GM18907 (cell line): ENCODE measurements around the gene IQSEC3.
"Not testable (repeated sequence)": the region's sequence is repeated elsewhere in the genome, so short reads cannot be mapped to it uniquely, and the experiment has no call there.

ENCODE experiments used
- ATAC-seq: cut with Tn5 transposase; IDR thresholded peaks from one replicate; pipeline ENCODE4 v1.9.1; 2021; ENCODE audit warnings: mild to moderate bottlenecking, moderate library complexity; ENCODE audit not compliant: unreplicated experiment

Gene IQSEC3

DNA sequence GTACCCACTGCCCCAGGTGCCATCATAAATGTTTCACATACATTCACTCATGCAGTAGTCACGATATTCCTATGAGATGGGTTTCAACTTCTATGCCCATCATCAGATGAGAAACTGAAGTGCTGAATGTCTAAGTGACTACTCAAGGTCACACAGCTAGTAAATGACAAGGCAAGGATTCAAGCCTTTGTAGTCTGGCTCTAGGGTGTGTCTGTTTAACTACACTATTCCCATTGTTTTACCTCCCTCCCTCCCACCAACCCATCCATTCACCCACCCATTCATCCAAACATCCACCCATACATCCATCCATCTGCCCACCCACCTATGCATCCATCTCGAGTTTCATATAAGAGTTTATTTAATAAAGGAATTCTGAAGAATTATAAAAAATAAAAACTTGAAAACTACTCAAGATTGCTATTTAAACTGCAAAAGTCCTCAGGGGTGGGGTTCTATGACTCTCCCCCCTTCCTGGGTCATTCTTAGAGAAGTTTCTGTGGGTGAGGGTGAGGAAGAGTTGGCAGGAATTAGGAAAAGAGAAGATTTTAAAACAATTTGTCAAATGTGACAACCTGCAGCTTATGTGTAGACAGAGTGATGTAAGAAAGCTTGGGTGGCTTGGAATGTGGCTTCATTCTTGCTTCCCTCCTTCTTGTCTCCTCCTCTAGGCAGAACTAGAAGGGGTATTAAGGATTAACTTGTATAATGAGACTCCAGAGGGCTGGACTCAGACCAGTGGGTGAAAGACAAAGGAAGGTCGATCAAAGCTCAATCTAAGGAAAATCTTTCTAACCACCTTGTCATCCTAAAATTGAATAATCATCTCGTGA, 13.4 kb upstream of the IQSEC3 start:
- ATAC-seq: not testable (repeated sequence)

DNA sequence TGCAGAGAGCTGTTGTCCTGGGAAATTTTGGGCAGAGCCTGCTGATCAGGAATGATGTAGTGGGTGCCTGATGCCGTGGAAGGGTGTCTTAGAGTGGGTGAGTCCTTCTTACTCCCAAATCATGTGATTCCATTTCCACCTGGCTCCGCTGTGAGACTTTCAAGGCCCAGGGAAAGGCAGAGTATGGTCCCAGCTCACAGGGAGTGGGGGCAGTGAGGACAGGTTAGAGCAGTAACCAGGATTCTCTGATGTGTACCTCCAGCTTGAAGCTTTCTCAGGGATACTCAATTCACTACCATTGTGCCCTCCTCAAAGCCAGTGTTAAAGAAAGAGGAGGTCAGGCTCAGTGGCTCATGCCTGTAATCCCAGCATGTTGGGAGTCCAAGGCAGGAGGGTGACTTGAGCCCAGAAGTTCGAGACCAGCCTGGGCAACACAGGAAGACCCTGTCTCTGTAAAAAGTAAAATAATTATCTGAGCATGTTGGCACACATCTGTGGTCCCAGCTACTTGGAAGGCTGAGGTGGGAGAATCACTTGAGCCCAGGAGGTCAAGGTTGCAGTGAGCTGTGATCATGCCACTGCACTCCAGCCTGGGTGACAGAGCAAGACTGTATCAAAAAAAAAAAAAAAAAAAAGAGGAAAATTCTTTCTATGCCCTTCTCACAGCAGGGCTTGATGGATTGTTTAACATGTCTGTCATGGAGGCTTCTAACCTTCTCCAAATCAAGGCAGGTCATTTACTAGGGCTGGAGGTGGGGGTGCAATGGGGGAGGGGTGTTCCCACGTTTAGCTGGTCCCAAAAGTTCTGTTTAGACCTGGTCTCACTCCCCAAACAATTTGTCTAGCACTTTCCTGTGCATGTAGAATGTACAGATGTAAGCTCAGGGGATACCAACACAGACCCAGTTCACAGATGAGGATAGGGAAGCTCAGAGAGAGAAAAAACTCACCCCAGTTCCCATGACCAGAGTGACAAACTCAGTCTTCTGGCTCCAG, 12.5 kb upstream of the IQSEC3 start:
- no peak for ATAC-seq

DNA sequence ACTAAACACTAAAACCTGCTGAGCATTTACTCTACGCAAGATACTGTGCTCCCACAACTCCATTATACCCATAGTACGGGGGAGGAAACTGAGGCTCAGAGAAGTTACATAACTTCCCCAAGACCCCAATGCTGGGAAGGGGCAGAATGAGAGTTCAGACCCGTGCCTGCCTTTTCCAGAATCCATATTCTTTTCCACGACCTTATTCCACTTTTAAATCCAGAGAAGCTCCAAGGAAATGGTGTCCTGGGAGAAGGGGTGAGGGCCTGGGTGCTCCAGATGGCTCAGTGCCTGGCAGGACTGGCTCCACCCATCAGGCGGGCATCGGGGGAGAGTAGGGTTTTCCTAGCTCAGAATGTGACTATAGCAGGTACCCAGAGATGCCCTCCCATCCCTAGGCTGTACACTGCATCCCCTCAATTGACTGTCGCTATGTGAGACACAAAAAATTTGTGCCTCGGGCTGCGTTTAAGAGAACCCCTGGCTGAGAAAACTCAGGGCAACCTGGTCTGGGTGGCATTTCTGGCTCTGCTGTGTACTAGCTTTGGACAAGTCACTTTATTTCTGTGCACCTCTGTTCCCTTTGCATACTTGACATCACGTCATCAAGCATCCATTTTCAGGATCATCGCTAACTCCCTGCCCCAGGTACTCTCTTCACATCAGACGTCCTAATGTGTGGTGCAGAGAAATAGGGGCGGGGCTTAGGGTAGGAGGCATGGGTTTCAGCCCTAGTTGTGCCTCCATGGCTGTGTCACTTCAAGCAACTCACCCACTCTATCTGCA, 11.6 kb upstream of the IQSEC3 start:
- ATAC-seq: no peak

DNA sequence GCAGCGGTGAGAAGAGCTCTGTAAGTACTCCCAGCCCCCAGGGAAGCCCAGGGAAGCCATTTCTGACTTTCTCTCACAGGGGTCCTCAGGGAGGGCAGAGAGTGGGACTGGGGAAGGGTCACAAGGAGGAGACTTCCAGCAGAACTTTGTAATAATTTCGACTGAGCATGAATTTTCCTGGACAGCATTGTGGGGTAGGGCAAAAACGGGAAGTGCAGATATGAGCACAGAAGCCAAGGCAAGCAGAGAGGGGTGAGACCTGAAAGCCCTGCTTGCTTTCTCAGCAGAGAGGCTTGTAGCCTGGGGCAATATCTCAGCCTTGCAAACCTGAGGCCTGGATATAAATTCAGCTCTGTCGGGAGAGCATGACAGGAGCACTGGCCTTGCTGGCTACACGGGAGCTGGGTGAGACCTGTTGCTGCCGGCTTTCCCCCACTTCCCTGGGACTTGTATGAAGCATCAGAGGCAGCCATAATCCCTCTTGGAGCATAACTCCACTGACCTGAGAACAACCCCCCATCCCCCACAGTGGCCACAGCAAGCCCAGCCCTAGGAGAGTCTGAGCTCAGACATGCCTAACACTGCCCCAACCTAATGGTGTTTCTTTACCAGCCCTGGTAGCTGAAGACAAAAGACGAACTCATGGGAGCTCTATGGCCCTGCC, 9.8 kb upstream of the IQSEC3 start:
- ATAC-seq: no peak

DNA sequence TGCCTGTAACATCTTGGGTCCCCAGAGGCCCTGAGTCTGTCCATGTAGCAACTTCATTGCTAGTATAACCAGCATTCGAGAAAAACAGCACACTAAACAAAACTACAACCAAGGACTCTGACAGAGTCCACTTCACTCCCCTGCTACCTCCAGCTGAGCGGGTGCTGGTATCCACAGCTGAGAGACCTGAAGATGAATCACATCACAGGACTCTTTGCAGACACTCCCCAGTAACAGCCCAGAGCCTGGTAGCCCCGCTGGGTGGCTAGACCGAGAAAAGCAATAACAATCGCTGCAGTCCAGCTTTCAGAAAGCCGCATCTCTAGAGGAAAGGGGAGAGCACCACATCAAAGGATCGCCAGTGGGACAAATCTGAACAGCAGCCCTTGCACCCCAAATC, 9.0 kb upstream of the IQSEC3 start:
- ATAC-seq: no peak

DNA sequence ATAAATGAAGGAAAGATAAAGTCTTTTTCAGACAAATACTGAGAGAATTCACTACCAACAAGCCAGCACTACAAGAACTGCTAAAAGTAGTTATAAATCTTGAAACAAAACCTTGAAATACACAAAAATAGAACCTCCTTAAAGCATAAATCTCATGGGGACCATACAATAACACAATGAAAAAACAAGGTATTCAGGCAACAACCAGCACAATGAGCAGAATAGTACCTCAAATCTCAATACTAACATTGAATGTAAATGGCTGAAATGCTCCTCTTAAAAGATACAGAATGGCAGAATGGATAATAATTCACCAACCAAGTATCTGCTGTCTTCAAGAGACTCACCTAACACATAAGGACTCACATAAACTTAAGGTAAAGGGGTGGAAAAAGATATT, 7.7 kb upstream of the IQSEC3 start:
- ATAC-seq: no peak

DNA sequence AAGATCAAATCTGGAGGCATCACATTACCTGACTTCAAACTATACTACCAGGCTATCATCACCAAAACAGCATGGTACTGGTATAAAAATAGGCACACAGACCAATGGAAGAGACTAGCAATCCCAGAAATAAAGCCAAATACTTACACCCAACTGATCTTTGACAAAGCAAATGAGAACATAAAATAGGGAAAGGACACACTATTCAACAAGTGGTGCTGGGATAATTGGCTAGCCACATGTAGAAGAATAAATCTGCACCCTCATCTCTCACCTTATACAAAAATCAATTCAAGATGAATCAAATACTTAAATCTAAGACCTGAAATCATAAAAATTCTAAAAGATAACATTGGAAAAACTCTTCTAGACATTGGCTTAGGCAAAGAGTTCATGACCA, 4.7 kb upstream of the IQSEC3 start:
- ATAC-seq: not testable (repeated sequence)

DNA sequence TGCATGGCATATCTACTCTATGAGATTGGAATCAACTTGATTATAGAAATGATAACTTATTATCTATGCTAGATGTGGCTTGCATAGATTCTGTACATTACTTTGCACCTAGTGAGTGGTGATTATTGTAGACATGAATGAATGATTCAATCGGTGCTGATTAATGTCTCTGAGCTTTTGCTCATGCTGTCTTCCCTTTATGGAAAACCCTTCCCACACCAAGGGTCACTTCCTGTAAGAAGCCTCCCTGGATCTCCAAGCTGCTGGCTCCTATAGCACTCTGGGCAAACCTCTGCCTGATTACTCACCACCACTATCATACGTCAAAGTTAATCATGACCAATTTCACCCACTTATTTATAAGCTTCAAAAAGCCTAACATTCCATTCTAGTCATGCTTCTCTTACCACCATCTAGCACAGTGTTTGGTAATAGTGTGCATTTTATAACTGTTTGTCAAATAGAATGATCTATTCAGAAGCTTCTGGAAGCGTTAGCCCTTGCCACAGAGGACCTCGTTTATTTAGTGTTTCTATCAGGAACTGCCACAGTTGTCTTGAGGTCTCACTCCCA, 990 bp upstream of the IQSEC3 start:
- ATAC-seq: not testable (repeated sequence)

DNA sequence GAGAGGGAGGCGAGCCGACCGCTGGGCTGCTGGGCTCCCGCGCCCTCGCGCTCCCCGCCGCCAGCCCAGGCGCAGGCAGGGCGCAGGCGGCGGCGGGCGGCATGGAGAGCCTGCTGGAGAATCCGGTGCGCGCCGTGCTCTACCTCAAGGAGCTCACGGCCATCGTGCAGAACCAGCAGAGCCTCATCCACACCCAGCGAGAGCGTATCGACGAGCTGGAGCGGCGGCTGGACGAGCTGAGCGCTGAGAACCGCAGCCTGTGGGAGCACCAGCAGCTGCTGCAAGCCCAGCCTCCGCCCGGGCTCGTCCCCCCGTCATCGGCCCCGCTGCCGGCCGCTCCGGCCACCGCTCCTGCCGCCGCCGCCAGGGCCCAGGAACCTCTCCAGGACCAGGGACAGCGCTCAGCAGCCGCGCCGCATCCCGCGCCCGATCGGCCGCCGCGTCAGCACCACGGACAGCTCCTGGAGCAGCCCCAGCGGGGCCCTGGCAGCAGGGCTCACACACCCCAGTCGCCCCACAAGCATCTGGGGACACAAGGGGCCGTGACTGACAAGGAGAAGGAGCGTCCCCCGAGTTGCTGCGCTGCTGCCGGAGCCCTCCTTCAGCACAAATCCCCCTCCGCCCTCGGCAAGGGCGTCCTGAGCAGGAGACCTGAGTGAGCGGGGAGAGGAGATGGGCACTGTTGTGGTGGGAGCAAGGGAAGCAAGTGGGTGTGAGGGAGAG, 376 bp downstream of the IQSEC3 start:
- ATAC-seq: peak; percentile 43

DNA sequence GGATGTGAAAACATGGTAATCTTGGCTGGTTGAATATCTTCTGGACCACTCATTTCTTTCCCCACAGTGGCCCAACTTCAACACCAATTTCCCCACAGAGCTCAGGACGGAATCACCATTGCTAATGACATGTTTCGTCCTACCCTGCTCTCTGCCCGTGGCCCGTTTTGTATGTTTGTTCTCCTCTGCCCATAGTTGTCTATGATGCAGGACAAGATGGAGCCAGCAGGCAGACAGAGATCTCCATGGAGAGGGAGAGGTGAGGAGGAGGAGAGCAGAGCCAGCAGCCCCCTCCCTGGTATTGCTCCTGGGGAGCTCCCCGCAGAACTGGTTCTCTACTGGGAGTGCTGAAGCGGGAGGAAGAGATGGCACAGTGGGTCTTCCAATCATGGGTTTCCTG, 3.1 kb downstream of the IQSEC3 start:
- not testable (repeated sequence) for ATAC-seq

DNA sequence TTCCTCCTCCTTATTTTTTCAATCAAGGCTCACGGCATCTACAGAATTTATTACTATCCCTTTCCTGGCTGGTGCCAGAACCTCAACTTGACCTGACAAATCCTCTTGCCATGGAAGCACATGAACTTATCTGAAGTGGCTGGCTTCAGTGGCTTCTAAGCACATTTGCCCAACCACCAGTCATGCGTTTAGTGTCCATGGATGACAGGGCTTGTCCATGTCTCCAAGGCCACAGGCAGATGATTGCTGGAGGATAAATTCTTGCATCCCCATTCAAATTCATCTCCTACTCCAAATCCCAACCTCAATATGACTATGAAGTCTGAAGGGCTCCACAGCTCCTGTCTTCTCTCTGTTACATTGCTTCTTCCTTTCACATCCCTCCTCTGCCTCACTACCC, 4.0 kb downstream of the IQSEC3 start:
- not testable (repeated sequence) for ATAC-seq

DNA sequence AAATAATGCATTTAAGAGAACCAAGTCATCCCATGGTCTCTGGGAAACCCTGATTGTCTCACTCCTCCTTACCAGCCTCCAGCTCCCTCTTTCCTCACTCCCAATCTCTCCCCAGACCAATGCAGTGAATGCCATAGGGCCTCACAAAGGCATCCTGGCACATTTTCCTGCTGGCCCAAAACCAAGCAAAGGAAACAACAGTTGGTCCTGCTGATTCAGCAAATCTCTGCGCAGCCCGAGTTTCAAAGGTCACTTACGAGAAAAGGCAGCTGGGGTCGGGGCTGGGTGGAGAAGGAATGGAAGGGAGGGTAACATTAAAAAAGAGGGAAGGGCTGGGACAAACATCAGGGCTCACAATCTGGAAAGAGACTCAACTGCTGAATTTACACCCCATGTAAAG, 5.5 kb downstream of the IQSEC3 start:
- not testable (repeated sequence) for ATAC-seq

DNA sequence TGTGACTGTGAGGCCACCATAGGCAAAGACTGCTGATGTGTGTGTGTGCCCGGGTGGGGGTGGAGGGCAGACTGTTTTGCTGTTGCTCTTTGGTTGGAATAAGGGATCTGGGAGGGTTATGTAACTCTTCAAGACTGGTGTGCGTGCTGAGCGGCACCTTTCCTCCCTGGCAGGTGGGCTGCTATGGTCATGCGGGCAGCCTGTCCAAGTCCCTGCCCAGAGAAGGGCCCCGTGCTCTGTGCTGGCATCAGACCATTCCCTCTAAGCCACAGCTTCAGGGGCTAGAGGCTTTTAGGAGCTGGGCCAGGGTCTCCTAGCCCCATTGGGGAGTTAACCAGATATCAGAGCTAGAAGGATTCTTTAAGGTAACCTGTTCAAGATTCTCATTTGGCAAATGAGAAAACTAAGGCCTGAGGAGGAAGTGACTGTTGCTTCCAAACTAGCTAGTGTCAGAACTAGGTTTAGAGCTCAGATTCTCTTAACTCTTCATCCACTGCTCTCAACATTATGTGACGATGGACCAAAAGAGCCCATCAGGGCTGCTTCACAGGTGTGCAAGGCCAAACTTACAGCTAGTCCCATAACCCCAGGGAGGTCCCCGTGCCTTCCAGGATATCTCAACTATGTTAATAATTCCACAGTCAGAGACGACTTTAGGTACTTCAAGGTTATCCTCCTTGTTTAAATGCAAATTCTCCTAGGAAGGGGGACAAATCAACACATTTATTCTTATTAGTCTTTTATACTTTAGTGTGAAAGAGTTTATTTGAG, 8.0 kb downstream of the IQSEC3 start:
- not testable (repeated sequence) for ATAC-seq

DNA sequence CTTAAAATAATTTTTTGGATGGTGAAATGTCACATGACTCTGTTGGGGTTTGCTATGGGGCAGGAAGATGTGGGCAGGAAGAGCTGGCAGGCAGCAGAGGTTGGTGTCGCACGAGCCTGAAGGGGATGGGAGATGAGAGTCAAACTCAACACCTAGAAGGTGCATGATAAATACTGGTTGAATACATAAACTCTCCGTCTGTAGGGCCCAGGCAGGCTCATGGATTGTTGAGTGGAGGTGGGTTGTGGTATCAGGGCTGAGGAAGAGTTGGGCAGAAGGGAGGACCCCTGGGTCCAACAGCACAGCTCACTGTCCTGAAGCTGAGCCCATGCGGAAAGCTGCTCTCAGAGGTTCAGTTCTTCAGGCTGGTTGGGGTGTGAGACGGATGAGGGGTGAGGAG, 9.0 kb downstream of the IQSEC3 start:
- ATAC-seq: not testable (repeated sequence)

DNA sequence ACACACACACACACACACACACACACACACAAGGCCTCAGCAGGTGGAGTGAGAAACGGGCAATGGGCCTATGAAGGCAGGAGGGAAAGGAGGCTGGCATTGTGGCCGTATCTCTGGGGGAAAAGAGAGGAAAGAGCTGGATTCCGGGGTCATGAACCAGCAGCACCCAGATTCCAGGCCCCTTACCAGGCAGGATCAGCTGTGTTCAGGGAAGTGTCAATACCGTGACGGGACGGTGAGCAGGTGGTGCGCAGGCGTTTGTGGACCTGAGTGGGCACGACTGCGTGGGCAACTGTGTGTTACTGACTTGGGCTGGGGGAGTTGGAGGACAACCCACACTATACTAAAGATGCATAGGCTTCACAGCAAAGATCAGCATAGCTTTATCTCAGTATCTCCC, 9.5 kb downstream of the IQSEC3 start:
- not testable (repeated sequence) for ATAC-seq

DNA sequence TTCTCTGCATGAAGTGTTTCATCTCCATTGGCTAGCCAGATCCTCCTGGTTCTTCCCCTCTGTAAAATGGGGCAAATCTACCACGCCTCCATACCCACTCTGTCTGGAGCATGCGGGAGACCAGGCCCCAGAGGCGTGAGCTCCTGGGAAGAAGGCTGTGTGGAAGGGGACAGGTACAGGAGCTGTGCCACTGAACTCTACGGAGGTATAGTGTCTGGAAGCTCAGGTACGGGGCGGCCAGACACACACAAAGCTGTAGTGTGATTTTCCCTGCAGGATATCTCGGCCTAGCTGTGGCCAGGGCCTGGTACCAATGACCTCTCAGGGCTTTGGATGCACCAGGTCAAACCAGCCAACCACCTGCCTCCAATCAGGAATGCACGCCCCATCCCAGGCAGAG, 10.0 kb downstream of the IQSEC3 start:
- ATAC-seq: not testable (repeated sequence)

DNA sequence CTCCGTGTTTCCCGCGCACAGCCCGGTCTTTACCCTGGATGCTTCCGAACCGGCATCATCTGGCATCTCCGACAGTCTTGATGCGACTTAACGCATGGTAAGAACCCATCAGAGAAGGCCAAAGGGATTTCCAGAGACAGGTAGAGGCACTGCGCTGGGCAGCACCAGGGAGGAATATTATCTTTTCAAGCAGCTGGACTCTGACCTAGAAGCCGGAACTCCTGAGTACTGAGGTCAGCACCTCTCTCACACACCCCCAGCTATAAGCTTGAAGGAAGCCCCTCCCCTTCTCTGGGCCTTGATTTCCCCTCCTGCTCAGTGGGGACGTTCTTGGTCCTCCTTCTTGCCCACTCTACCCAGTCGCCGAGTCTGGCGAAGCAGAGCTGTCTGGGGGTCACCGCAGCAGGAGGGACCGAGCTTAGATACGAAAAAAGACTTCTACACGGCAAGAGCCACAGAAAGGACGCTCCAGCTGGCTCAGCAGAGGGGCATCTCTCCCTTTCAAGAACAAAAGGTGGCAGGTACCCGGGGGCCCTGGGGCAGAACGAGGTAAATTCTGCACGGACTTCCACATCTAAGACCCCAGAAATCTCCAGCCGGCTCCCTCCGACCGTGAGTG, 10.6 kb downstream of the IQSEC3 start:
- not testable (repeated sequence) for ATAC-seq

DNA sequence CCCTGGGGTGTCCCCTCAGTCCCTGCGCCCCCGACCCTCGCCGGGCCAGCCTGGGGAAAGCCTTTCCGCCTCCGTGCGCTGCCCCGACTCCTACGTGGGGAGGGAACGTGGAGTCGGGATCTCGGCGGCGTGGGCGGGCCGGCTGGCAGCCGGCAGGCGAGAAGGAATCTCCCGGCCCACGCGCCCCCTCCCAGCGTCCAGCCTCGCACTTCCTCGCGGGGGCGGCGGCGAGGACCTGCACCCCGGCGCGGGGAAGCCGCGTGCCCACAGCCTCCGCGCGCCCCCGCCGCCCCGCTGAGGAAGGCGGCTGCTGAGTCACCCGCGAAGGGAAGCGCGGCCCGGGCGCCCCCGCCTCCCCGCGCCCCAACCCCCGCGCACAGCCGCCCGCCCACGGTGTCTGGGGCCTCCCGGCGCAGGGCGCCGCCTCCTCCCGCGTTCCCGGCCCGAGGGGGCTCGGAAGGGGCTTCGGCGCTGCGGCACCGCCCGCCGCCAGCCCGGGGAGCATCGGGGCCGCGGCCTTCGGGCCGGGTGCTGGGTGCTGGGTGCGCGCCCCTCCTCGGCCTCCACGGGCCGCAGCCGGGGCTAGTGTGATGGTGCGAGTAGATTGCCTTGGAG, 11.3 kb downstream of the IQSEC3 start:
- ATAC-seq: not testable (repeated sequence)
